K562 (cell line): Measurements from ENCODE around the gene OMP. TPM values are rescaled to one million over a fixed set of nuclear protein-coding genes. Genes with fewer than 3 reads are reported as not detected.

Source experiments
- ATAC-seq: fragments of 200-7000 bp; cut with Tn5 transposase; 3 replicates; pipeline ENCODE4 v1.9.1; 2020; ENCODE audit warnings: moderate library complexity
- BruUV-seq: library from RNA; stranded (reverse); fragments of 400-500 nt; replicated peaks from 2 replicates; lab custom pipeline; 2021; lab: Mats Ljungman, UMichigan
- CTCF ChIA-PET: fragments of 300-600 bp; formaldehyde crosslinking; extraction: SDS; loops from one replicate; lab custom pipeline; 2021; ENCODE audit warnings: low intra/inter-chr PET ratio; lab: Yijun Ruan, JAX
- POLR2A ChIA-PET: fragments of 300-600, 350-650 bp; sonication (Branson Sonifier 250); formaldehyde crosslinking; extraction: SDS; loops from one replicate; lab custom pipeline; 2021; ENCODE audit warnings: antibody characterized with exemption, inconsistent platforms; lab: Yijun Ruan, JAX
- DNase-seq, 4 experiments: peaks; one replicate each; pipeline versions ENCODE4 v3.0.0 to v3.0.0-alpha.2; 2011 to 2018; ENCODE audit warnings: low spot score in 3 of 4, mixed read lengths in 3 of 4; ENCODE audit errors: extremely low read depth in 1 of 4
- FAIRE-seq: peaks from 2 replicates; lab custom pipeline; 2011; peaks lifted over from hg19 to GRCh38; lab: Jason Lieb, UNC
- H2AFZ ChIP-seq: 2 replicates; pipeline ENCODE4 v1.6.0; 2011; ENCODE audit warnings: low read depth, low read length, control low read depth, inconsistent platforms
- H3K27ac ChIP-seq: fragments of 200-600 bp; 3 replicates; pipeline ENCODE4 v1.8.0; 2011; ENCODE audit warnings: low read depth, mild to moderate bottlenecking, control low read depth, inconsistent platforms, low read length, moderate library complexity, mixed read lengths; ENCODE audit errors: extremely low read depth
- H3K27me3 ChIP-seq, 2 experiments: fragments of 300-600 bp in 1 of 2; 2 replicates in 1 of 2; 3 replicates in 1 of 2; pipeline versions ENCODE4 v1.6.0 to v1.8.0; 2011; ENCODE audit warnings: inconsistent platforms in 2 of 2, low read length in 2 of 2, mild to moderate bottlenecking in 1 of 2, mixed read lengths in 1 of 2, moderate library complexity in 1 of 2; ENCODE audit not compliant: control insufficient read depth in 2 of 2, insufficient read depth in 2 of 2
- H3K36me3 ChIP-seq: fragments of 300-600 bp; 3 replicates; pipeline ENCODE4 v1.8.0; 2011; ENCODE audit warnings: mild to moderate bottlenecking, low read length, inconsistent platforms; ENCODE audit not compliant: control insufficient read depth, insufficient read depth
- H3K4me1 ChIP-seq, 2 experiments: fragments of 200-600 bp in 1 of 2; replicated peaks in 1 of 2; 2 replicates in 1 of 2; 3 replicates in 1 of 2; pipeline versions ENCODE4 v1.5.1 to v1.8.0; 2011; ENCODE audit warnings: inconsistent platforms in 2 of 2, low read length in 2 of 2, mild to moderate bottlenecking in 1 of 2, mixed read lengths in 1 of 2, moderate library complexity in 1 of 2; ENCODE audit not compliant: control insufficient read depth in 2 of 2, insufficient read depth in 2 of 2
- H3K4me2 ChIP-seq: 2 replicates; pipeline ENCODE4 v1.6.1; 2011; ENCODE audit warnings: low read length, control low read depth, inconsistent platforms, mixed read lengths; ENCODE audit not compliant: insufficient read depth
- H3K4me3 ChIP-seq: fragments of 200-600 bp; sonication (generic), shearing (Covaris generic); 2 replicates; pipeline ENCODE4 v1.5.1; 2016; ENCODE audit warnings: control low read depth, inconsistent platforms
- H3K79me2 ChIP-seq: fragments of 200-600 bp; 3 replicates; pipeline ENCODE4 v1.8.0; 2011; ENCODE audit warnings: low read length, inconsistent platforms; ENCODE audit not compliant: control insufficient read depth, insufficient read depth
- H3K9ac ChIP-seq, 2 experiments: 2 replicates each; pipeline versions ENCODE4 v1.6.0 to v1.6.1; 2011; ENCODE audit warnings: low read depth in 2 of 2, low read length in 2 of 2, control low read depth in 1 of 2, inconsistent platforms in 1 of 2, mild to moderate bottlenecking in 1 of 2, mixed read lengths in 1 of 2; ENCODE audit not compliant: insufficient read depth in 1 of 2
- H3K9me1 ChIP-seq: one replicate; pipeline ENCODE4 v1.6.0; 2011; ENCODE audit warnings: inconsistent platforms, mild to moderate bottlenecking, low read length, moderate library complexity; ENCODE audit not compliant: control insufficient read depth, insufficient read depth
- H3K9me3 ChIP-seq: replicated peaks from 2 replicates; pipeline ENCODE4 v1.5.1; 2011; ENCODE audit warnings: low read depth, low read length, inconsistent platforms; ENCODE audit not compliant: control insufficient read depth, insufficient read depth
- H4K20me1 ChIP-seq: replicated peaks from 2 replicates; pipeline ENCODE4 v1.6.1; 2011; ENCODE audit warnings: low read length, inconsistent platforms, mixed read lengths; ENCODE audit not compliant: control insufficient read depth, insufficient read depth
- E4F1 ChIP-seq: fragments of 250-450 bp; sonication (Bioruptor Pico); IDR thresholded peaks from 2 replicates; pipeline ENCODE4 v1.5.0; 2021; ENCODE audit warnings: mild to moderate bottlenecking, borderline replicate concordance
- EGR1 ChIP-seq: fragments of 450-650 bp; conservative IDR thresholded peaks from 2 replicates; pipeline ENCODE4 v1.6.1; 2017; ENCODE audit warnings: mild to moderate bottlenecking
- GABPB1 ChIP-seq: sonication (generic); formaldehyde crosslinking; IDR thresholded peaks from 2 replicates; pipeline ENCODE4 v1.8.0; 2022; ENCODE audit warnings: mild to moderate bottlenecking, missing genetic modification reagents
- KDM5B ChIP-seq: fragments of 200-600 bp; sonication (generic); IDR thresholded peaks from 2 replicates; pipeline ENCODE4 v1.6.1; 2012; ENCODE audit warnings: low read depth, mild to moderate bottlenecking, moderate library complexity, low read length, control low read depth, inconsistent platforms; ENCODE audit not compliant: insufficient replicate concordance
- POLR2AphosphoS2 ChIP-seq: IDR thresholded peaks from 2 replicates; pipeline ENCODE4 v1.6.1; 2012; ENCODE audit warnings: low read length, improper control_type of control experiment
- SP1 ChIP-seq: sonication (generic); formaldehyde crosslinking; IDR thresholded peaks from 2 replicates; pipeline ENCODE4 v1.8.1; 2022; ENCODE audit warnings: mild to moderate bottlenecking, missing genetic modification reagents
- THAP7 ChIP-seq: fragments of 250-450 bp; sonication (Bioruptor Pico); IDR thresholded peaks from 2 replicates; pipeline ENCODE4 v1.5.0; 2021
- WGBS: fragments of 100-300 bp; shearing (Covaris generic); methylation state at CpG from one replicate; pipeline ENCODE4 v1.1.6; 2016; ENCODE audit warnings: low coverage, mixed read lengths; ENCODE audit not compliant: insufficient coverage; ENCODE audit errors: missing lambda C conversion rate; 5-methylcytosine and 5-hydroxymethylcytosine counted together
- in situ Hi-C: fragments of 300-500 bp; cut with MboI; formaldehyde crosslinking; loops from 4 replicates; pipeline ENCODE4 v1.15.0; 2018; ENCODE audit warnings: inconsistent platforms, mixed read lengths
- intact Hi-C: fragments of 100-400 bp; cut with micrococcal nuclease; formaldehyde crosslinking; loops from 2 replicates; pipeline ENCODE4 v1.14.2; 2022
- polyA plus RNA-seq, 8 experiments: library from polyadenylated mRNA; depleted of rRNA in 4 of 8; stranded (reverse) in 5 of 8; unstranded in 3 of 8; fragments of >200 nt; fragmentation: Nextera tagmentation in 2 of 8; fragmentation: Illumina TruSeq in 1 of 8; extraction: Ambion mirVana in 2 of 8; extraction: Trizol in 1 of 8; gene quantifications; 2 replicates each; pipeline versions ENCODE4 v1.2.1 to v1.2.3, GENCODE V29; 2011 to 2014; ENCODE audit warnings: inconsistent platforms in 1 of 8, missing spikeins in 1 of 8
- total RNA-seq, 7 experiments: library from RNA; depleted of rRNA in 6 of 7; stranded (reverse); fragments of >200 nt in 6 of 7; fragmentation: Illumina TruSeq in 2 of 7; extraction: Trizol in 2 of 7; gene quantifications; 2 replicates each; pipeline versions ENCODE4 v1.2.1 to v1.2.3, GENCODE V29; 2011 to 2021; ENCODE audit warnings: low replicate concordance in 1 of 7

OMP gene
- total and polyA plus RNA-seq, 9 of the 15 experiments (the other 6 are each of a cell fraction or from before 2014, with no cell fraction given) = not detected

GRCh38 chr11:77115956-77116355 lies 13.3 kb downstream of the OMP start (continued):
- no peak for TF ChIP-seq SP1 (CRISPR knock-in tag)

- no peak overlapping the region for H3K4me3 ChIP-seq
- no peak for DNase-seq
- ChIA-PET CTCF (no interaction called here), POLR2A (interaction anchor here (0.6 kb wide), 1 partner anchor 11 kb away, joined by 4 read pairs; the partner anchor contains the start of gene MYO7A)
- no peak for FAIRE-seq
- TF ChIP-seq POLR2AphosphoS2 (no peak), GABPB1 (CRISPR knock-in tag) (no peak), THAP7 (CRISPR knock-in tag) (no peak), KDM5B (no peak), E4F1 (CRISPR knock-in tag) (no peak), EGR1 (no peak)
- intact Hi-C loops = no loop called here
- no peak for ATAC-seq
- H3K4me1 ChIP-seq = peaks cover 0 to 17% of the 10 kb centered on the region in 2 experiments; a peak in 2 of 5 replicates
- no peaks in the 10 kb centered on the region for H3K79me2 ChIP-seq
- WGBS = 1% methylated on average over 7 of the region's 7 CpGs
- no TSS peak for BruUV-seq
- H3K36me3 ChIP-seq = no peaks in the 10 kb centered on the region
- H3K9me1 ChIP-seq = no peaks in the 10 kb centered on the region
- H4K20me1 ChIP-seq = no peaks in the 10 kb centered on the region; the same call in 1 of the 2 replicates
- no peak overlapping the region for H3K27ac ChIP-seq
- H3K9me3 ChIP-seq = no peaks in the 10 kb centered on the region
- H3K9ac ChIP-seq = no peak overlapping the region
- H3K4me2 ChIP-seq = no peak overlapping the region
- in situ Hi-C loops = no loop called here
- peaks cover 11 to 79% of the 10 kb centered on the region in 2 experiments; a peak in 4 of 5 replicates for H3K27me3 ChIP-seq
- no peak overlapping the region for H2AFZ ChIP-seq
Observed at GRCh38 chr11:77117492-77117891, 14.9 kb downstream of the OMP start.
